Measurements from ENCODE around the gene DEF6.
"Not testable (repeated sequence)": the region's sequence is repeated elsewhere in the genome, so short reads cannot be mapped to it uniquely, and the experiment has no call there.

DEF6 gene

GRCh38 chr6:35312076-35312800 lies 14.6 kb downstream of the DEF6 start:
- no peak for DNase-seq

GRCh38 chr6:35312807-35313206 lies 15.2 kb downstream of the DEF6 start:
- DNase-seq = no peak

DNA sequence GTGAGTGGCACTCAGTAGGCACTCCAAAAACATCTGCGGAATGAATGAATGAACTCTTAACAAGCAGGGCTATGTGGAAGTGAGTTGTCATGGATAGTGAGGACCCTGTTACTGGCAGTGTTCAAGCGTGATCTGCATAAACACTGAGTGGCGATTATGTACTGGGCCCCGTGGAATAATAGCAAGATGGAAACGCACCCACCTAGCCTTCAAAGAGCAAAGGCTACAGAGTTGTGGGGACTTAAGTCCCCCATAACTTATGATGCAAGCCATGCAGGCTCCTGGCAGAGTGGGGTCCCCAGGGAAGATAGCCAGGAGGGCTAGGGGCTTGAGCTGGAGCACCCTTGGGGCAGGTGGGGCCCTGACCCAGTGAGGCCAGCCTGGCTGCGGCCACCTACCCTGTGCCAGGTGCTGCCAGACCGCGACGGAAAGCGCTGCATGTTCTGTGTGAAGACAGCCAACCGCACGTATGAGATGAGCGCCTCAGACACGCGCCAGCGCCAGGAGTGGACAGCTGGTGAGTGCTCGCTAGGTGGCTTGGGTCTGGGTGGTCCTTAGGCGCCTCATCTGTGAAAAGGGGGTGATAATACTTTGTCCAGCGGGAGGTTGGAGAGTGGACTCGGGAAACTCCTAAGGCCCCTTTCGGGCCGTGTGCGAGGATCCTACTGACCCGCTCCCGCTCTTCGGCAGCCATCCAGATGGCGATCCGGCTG lies 20.0 kb downstream of the DEF6 start:
- no peak for DNase-seq

- peak; percentile 89 for DNase-seq
Measured at GRCh38 chr6:35318196-35319171, 20.9 kb downstream of the DEF6 start.

GRCh38 chr6:35319346-35320030 lies 21.9 kb downstream of the DEF6 start:
- DNase-seq = no peak

DNA sequence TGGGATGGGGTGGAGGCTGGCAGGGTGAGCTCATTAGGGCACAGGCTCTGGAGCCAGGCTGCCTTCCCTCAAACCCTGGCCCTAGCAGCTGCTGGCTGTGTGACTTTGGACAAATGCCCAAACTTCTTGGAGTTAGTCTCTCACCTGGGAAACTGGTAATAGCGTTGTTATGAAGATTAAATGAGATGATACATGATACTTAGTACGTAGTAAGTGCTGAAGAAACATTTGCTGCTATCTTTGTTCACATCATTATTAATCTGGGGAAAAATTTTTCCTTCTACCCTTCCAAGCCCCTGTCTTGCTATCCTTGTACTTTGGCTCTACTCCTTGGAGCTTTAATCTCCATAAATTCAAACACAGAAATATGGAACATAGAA lies 22.4 kb downstream of the DEF6 start:
- no peak for DNase-seq

- DNase-seq = no peak
Measured at GRCh38 chr6:35321091-35321490, 23.5 kb downstream of the DEF6 start.

- peak; percentile 37 for DNase-seq
Measured at GRCh38 chr6:35327349-35328027, 29.9 kb downstream of the DEF6 start.

DNA sequence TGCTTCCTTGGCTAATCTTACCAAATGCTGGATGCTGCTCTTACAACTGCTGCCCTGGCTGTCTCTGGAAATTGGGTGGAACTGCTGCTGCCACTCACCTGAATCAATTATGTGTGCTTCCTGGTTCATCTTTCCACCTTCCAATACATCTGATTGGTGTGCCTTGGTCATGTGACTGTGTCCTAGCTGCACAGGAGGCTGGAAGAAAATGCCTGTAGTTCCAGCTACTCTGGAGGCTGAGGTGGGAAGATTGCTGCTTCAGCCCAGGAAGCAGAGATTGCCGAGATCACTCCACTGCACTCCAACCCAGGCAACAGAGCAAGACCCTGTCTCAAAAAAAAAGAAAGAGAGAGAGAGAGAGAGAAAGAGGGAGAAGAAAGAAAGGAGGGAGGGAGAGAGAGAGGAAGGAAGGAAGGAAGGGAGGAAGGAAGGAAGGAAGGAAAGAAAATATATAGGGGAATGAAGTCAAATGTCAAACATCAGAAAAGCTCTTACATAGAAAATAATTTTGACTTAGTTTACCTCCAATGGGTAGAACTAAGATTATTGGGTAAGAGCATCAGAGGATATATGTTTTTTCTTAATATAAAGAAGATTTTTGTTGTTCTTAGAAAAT lies 30.6 kb downstream of the DEF6 start:
- DNase-seq = no peak

DNA sequence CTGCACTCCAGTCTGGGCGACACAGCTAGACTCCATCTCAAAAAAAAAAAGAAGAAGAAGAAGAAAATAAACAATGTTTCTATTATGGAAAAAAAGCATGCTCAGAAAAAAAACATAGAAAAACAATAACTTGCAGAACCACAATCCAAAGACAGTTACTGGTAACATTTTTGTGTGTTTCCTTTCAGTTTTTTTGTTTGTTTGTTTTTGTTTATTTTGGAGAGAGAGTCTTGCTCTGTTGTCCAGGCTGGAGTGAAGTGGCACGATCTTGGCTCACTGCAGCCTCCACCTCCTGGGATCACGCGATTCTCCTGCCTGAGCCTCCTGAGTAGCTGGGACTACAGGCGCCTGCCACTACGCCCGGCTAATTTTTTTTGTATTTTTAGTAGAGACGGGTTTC lies 31.3 kb downstream of the DEF6 start:
- not testable (repeated sequence) for DNase-seq

GRCh38 chr6:35330541-35331119 lies 33.0 kb downstream of the DEF6 start:
- DNase-seq = no peak

DNA sequence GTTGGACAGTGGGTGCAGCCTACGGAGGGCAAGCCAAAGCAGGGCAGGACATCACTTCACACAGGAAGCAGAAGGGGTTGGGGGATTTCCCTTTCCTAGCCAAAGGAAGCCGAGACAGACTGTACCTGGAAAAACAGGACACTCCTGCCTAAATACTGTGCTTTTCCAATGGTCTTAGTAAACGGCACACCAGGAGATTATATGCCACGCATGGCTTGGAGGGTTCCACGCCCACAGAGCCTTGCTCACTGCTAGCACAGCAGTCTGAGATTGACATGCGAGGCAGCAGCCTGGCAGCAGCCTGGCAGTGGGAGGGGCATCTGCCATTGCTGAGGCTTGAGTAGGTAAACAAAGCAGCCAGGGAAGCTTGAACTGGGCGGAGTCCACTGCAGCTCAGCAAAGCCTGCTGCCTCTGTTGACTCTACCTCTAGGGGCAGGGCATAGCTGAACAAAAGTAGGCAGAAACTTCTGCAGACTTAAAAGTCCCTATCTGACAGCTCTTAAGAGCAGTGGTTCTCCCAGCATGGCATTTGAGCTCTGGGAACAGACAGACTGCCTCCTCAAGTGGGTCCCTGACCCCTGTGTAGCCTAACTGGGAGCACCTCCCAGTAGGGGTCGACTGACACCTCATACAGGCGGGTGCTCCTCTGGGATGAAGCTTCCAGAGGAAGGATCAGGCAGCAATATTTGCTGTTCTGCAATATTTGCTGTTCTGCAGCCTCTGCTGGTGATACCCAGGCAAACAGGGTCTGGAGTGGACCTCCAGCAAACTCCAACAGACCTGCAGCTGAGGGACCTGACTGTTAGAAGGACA lies 34.7 kb downstream of the DEF6 start:
- peak; percentile 95 for DNase-seq

DNA sequence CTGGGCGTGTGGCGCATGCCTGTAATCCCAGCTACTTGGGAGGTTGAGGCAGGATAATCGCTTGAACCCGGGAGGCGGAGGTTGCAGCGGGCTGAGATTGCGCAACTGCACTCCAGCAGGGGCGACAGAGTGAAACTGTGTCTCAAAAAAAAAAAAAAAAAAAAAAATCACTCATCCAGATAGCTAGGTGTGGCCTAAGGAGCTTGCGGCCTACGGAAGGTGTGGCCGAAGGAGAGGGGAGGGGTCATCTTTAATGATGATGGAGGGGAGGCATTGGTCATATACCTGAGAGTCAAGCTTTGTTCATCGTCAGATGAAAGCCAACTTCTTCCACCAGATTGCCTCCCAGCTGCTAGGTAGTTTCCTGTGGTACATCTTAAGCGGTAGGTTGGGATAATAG lies 43.9 kb downstream of the DEF6 start:
- DNase-seq = no peak

DNA sequence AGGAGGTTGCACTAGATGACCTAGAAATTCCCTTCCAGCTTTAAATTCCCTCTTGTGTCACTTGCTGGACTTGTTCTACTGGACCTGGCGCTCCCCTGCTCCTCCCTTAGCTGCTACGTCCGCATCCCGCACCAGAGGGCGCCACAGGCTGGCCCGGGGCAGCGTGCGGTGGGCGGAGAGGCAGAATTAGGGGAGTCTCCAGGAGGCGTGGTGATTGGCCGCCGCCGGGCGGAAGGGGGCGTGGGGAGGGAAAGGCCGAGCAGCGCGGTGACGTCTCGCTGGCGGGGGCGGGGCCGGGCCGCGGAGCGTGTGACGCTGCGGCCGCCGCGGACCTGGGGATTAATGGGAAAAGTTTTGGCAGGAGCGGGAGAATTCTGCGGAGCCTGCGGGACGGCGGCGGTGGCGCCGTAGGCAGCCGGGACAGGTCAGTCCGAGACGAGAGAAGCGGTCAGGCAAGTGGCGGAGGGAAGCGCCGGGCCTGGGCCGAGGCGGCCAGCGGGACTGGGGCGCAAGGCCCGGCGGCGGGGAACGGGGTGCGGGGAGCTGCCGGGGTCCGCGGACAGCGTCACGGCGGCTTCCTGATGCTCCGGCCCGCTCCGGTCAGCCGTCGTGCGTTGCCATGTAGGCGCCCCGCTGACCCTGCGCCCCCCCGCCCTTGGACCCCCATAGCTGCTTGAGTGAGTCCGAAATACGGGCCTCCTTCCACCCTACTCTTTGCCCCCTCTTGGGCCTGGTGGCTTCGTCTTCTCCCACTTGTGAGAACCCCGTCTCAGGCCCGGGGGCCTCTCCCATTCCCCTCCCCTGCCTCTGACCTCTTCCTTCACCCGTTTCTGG lies 44.9 kb downstream of the DEF6 start, which contains the start of gene PPARD:
Gene PPARD, plus strand, starts transcription at position 301 of the 834 bp plus-strand sequence. CDS start 68,530 bp downstream, outside the sequence.
- peak; percentile 95 for DNase-seq

DNA sequence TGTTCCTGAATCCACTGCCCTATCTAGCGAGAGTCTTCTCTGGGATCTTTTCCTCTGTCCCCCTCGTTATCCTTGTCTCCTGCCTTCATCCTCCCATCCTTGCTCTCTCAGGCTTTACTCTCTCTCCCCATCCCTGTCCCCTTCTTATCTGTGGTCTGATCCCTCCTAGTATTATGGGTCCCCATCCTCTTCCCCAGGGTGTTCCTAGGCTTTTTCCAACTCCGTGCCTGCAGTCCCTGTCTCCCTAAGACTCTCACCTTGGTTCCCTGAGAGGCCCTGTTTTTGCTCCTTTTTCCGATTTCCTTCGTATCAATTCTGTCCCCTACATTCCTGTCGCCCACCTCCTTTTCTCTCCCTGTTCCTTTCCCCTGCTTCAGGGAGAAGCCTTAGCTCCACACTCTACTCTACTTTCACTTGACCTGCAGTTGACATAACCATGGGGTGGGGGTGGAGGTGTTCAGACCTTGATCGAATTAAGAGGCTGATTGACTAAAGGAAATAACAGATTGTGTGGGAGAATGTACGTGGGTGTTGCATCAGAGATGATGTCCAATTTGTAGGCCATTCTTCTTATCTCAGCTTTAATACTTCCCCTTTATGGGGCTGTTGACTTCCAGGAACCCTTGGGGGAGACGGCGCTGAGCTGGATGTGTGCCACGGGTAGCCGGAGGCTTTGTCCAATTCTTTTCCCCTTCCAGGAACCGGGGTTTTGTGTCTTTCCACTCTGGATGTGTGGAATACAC lies 45.6 kb downstream of the DEF6 start:
- DNase-seq = no peak

- no peak for DNase-seq
Measured at GRCh38 chr6:35343835-35344550, 46.4 kb downstream of the DEF6 start.

GRCh38 chr6:35351422-35351821 lies 53.8 kb downstream of the DEF6 start:
- DNase-seq = no peak

DNA sequence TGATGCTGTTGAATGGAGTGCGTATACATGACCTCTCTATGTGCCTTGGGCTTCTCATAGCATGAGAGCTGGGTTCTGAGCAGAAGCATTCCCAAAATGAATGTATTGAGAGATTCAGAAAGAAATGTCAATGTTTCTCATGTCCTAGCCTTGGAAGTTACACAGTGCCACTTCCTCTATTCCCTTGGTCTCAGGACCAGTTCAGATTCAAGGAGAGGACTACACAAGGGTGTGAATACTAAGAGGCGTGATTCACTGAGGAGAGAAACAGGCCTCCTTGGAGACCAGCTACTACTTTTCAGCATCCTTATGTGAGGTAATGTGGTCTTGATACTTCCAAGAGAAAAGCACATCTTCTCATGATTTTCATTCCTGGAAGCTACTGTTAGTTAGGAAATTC lies 55.1 kb downstream of the DEF6 start:
- no peak for DNase-seq
